DMS114 treated with DMSO at 0.1 percent for 48 hours (cell line): ENCODE measurements around the gene HACD3.

Experiments
- DNase-seq: peaks from one replicate; lab custom pipeline; 2025; ENCODE audit not compliant: unreplicated experiment; lab: John Stamatoyannopoulos, UW

HACD3 gene

GRCh38 chr15:65530318-65531111 is at the start of gene HACD3:
HACD3 (plus strand) TSS chr15:65530463; CDS start chr15:65530632, 169 bp downstream.
- DNase-seq: peak; percentile 74

- no peak for DNase-seq
These were observed 45.4 kb upstream of the HACD3 start for GRCh38 chr15:65484876-65485275.

GRCh38 chr15:65494076-65494475 is 36.2 kb upstream of the HACD3 start:
- no peak for DNase-seq

- DNase-seq: no peak
These were observed 20.9 kb upstream of the HACD3 start for GRCh38 chr15:65509321-65509720.

- DNase-seq: no peak
These were observed 18.1 kb upstream of the HACD3 start for GRCh38 chr15:65512189-65512588.

- no peak for DNase-seq
These were observed 17.4 kb upstream of the HACD3 start for GRCh38 chr15:65512807-65513416.

- DNase-seq: peak; percentile 93
These were observed 13.0 kb upstream of the HACD3 start, which contains the start of gene DPP8 for GRCh38 chr15:65516997-65517865. DPP8 (minus strand) TSS chr15:65517689; CDS start chr15:65512553, 5,136 bp downstream.

- DNase-seq: peak; percentile 73
These were observed 12.4 kb upstream of the HACD3 start for GRCh38 chr15:65517866-65518207.

GRCh38 chr15:65518633-65519285 is 11.5 kb upstream of the HACD3 start:
- no peak for DNase-seq

- DNase-seq: no peak
These were observed 8.9 kb upstream of the HACD3 start for GRCh38 chr15:65521350-65521749.

- no peak for DNase-seq
These were observed 6.0 kb upstream of the HACD3 start for GRCh38 chr15:65524226-65524625.

- no peak for DNase-seq
These were observed 4.6 kb upstream of the HACD3 start for GRCh38 chr15:65525622-65526021.

- DNase-seq: no peak
These were observed 1.7 kb upstream of the HACD3 start for GRCh38 chr15:65528461-65529060.

GRCh38 chr15:65529762-65530317 is 423 bp upstream of the HACD3 start:
- no peak for DNase-seq

- DNase-seq: no peak
These were observed 2.4 kb downstream of the HACD3 start for GRCh38 chr15:65532738-65533051.

- no peak for DNase-seq
These were observed 2.9 kb downstream of the HACD3 start for GRCh38 chr15:65533057-65533756.

GRCh38 chr15:65535192-65535591 is 4.9 kb downstream of the HACD3 start:
- no peak for DNase-seq

- no peak for DNase-seq
These were observed 10.1 kb downstream of the HACD3 start for GRCh38 chr15:65540314-65540713.

GRCh38 chr15:65541231-65541820 is 11.1 kb downstream of the HACD3 start:
- no peak for DNase-seq

- no peak for DNase-seq
These were observed 17.6 kb downstream of the HACD3 start for GRCh38 chr15:65547841-65548240.
